Astrocyte (in vitro differentiated cells and primary cell): ENCODE results near the gene CBX8.

Experiments used
- CTCF ChIP-seq: IDR thresholded peaks from 2 replicates; pipeline ENCODE4 v1.5.1; 2011; ENCODE audit warnings: low read depth, mild to moderate bottlenecking, inconsistent platforms, low read length, moderate library complexity; ENCODE audit not compliant: insufficient read depth
- EZH2 ChIP-seq: IDR thresholded peaks from 2 replicates; pipeline ENCODE4 v1.6.1; 2012; ENCODE audit warnings: mild to moderate bottlenecking, low read length, inconsistent platforms; ENCODE audit not compliant: insufficient read depth

- TF ChIP-seq CTCF (no peak), EZH2 (no peak)
These were observed 27.4 kb upstream of the CBX8 start for GRCh38 chr17:79824234-79824633.
